IMR-90 (cell line): ENCODE results near the gene RASSF5. TPM values are rescaled to one million over a fixed set of nuclear protein-coding genes. Genes with fewer than 3 reads are reported as not detected.
A peak's percentile ranks its signal among the peaks of the same experiment; 100 is the strongest.

ENCODE experiments used
- ATAC-seq: fragments of 200-7000 bp; cut with Tn5 transposase; 2 replicates; pipeline ENCODE4 v1.9.1; 2020; ENCODE audit warnings: low read depth, mild to moderate bottlenecking, moderate library complexity
- BruUV-seq: library from RNA; stranded (reverse); fragments of 400-500 nt; replicated peaks from 2 replicates; lab custom pipeline; 2021; lab: Mats Ljungman, UMichigan
- CTCF ChIA-PET: fragments of 300-600 bp; formaldehyde crosslinking; extraction: SDS; loops from one replicate; lab custom pipeline; 2021; ENCODE audit warnings: antibody characterized with exemption; lab: Yijun Ruan, JAX
- POLR2A ChIA-PET: fragments of 300-600 bp; sonication (Branson Sonifier 250); formaldehyde crosslinking; loops from one replicate; lab custom pipeline; 2022; ENCODE audit warnings: antibody characterized with exemption; ENCODE audit not compliant: unreplicated experiment; lab: Charles Lee
- DNase-seq: peaks from one replicate; pipeline ENCODE4 v3.0.0; 2013
- H2AFZ ChIP-seq: replicated peaks from 2 replicates; pipeline ENCODE3; 2013; ENCODE audit warnings: low read length, mild to moderate bottlenecking; ENCODE audit not compliant: poor library complexity
- H2AK5ac ChIP-seq: 2 replicates; pipeline ENCODE4 v1.6.1; 2013; ENCODE audit warnings: low read depth, low read length, inconsistent platforms
- H2AK9ac ChIP-seq: replicated peaks from 2 replicates; pipeline ENCODE3; 2013; ENCODE audit warnings: mild to moderate bottlenecking, low read depth, low read length, moderate library complexity; ENCODE audit not compliant: poor library complexity
- H2BK120ac ChIP-seq: 2 replicates; pipeline ENCODE4 v1.6.1; 2013; ENCODE audit warnings: low read depth, low read length, inconsistent platforms
- H2BK15ac ChIP-seq: 3 replicates; pipeline ENCODE4 v1.6.1; 2013; ENCODE audit warnings: low read depth, low read length, inconsistent platforms
- H2BK20ac ChIP-seq: 2 replicates; pipeline ENCODE4 v1.6.1; 2013; ENCODE audit warnings: low read depth, mild to moderate bottlenecking, inconsistent platforms, low read length, moderate library complexity
- H2BK5ac ChIP-seq: 2 replicates; pipeline ENCODE4 v1.6.1; 2013; ENCODE audit warnings: mild to moderate bottlenecking, low read depth, low read length, inconsistent platforms; ENCODE audit not compliant: poor library complexity, severe bottlenecking
- H3K14ac ChIP-seq: replicated peaks from 2 replicates; pipeline ENCODE4 v1.6.1; 2013; ENCODE audit warnings: low read depth, low read length, inconsistent platforms
- H3K18ac ChIP-seq: 2 replicates; pipeline ENCODE4 v1.6.1; 2013; ENCODE audit warnings: low read depth, low read length, control low read depth
- H3K23ac ChIP-seq: 2 replicates; pipeline ENCODE4 v1.6.1; 2013; ENCODE audit warnings: low read depth, low read length, inconsistent platforms
- H3K27ac ChIP-seq: 2 replicates; pipeline ENCODE4 v1.5.1; 2013; ENCODE audit warnings: mild to moderate bottlenecking, control low read depth, low read length; ENCODE audit not compliant: insufficient read depth
- H3K27me3 ChIP-seq: 2 replicates; pipeline ENCODE4 v1.6.1; 2013; ENCODE audit warnings: low read length; ENCODE audit not compliant: control insufficient read depth, insufficient read depth
- H3K36me3 ChIP-seq: 2 replicates; pipeline ENCODE4 v1.6.1; 2013; ENCODE audit warnings: low read length, mixed read lengths; ENCODE audit not compliant: control insufficient read depth, insufficient read depth
- H3K4ac ChIP-seq: 2 replicates; pipeline ENCODE4 v1.6.1; 2013; ENCODE audit warnings: low read depth, low read length, inconsistent platforms
- H3K4me1 ChIP-seq: 2 replicates; pipeline ENCODE4 v1.6.1; 2013; ENCODE audit warnings: low read length, mixed read lengths; ENCODE audit not compliant: control insufficient read depth, insufficient read depth
- H3K4me2 ChIP-seq: 2 replicates; pipeline ENCODE4 v1.6.1; 2013; ENCODE audit warnings: low read depth, mild to moderate bottlenecking, control low read depth, low read length, moderate library complexity
- H3K4me3 ChIP-seq: 2 replicates; pipeline ENCODE4 v1.5.1; 2013; ENCODE audit warnings: low read depth, mild to moderate bottlenecking, control low read depth, low read length, moderate library complexity; ENCODE audit not compliant: insufficient read depth
- H3K56ac ChIP-seq: 2 replicates; pipeline ENCODE4 v1.6.1; 2013; ENCODE audit warnings: low read length, inconsistent platforms; ENCODE audit not compliant: insufficient read depth; ENCODE audit errors: extremely low read depth
- H3K79me1 ChIP-seq, 2 experiments: 2 replicates each; pipeline ENCODE4 v1.6.1; 2013; ENCODE audit warnings: low read length in 2 of 2, inconsistent platforms in 1 of 2, low read depth in 1 of 2
- H3K9ac ChIP-seq: 2 replicates; pipeline ENCODE4 v1.6.1; 2013; ENCODE audit warnings: low read depth, low read length, control low read depth
- H3K9me1 ChIP-seq: 2 replicates; pipeline ENCODE4 v1.6.1; 2013; ENCODE audit warnings: low read length, inconsistent platforms; ENCODE audit not compliant: insufficient read depth
- H3K9me3 ChIP-seq: 2 replicates; pipeline ENCODE4 v1.6.1; 2013; ENCODE audit warnings: low read length; ENCODE audit not compliant: control insufficient read depth, insufficient read depth
- H4K20me1 ChIP-seq: 2 replicates; pipeline ENCODE4 v1.6.1; 2013; ENCODE audit warnings: low read length, inconsistent platforms; ENCODE audit not compliant: insufficient read depth
- H4K5ac ChIP-seq: 2 replicates; pipeline ENCODE4 v1.6.1; 2013; ENCODE audit warnings: mild to moderate bottlenecking, low read depth, low read length, control low read depth
- H4K8ac ChIP-seq, 2 experiments: 2 replicates each; pipeline ENCODE4 v1.6.1; 2013; ENCODE audit warnings: low read depth in 2 of 2, low read length in 2 of 2, control low read depth in 1 of 2, inconsistent platforms in 1 of 2
- H4K91ac ChIP-seq: 2 replicates; pipeline ENCODE4 v1.6.1; 2013; ENCODE audit warnings: low read depth, low read length, inconsistent platforms; ENCODE audit not compliant: insufficient read depth
- CEBPB ChIP-seq: IDR thresholded peaks from 2 replicates; pipeline ENCODE4 v1.6.1; 2012; ENCODE audit warnings: low read depth, low read length, improper control_type of control experiment
- CHD1 ChIP-seq: IDR thresholded peaks from 2 replicates; pipeline ENCODE4 v1.6.1; 2012; ENCODE audit warnings: low read depth, low read length, improper control_type of control experiment
- FOS ChIP-seq: fragments of 150-350 bp; IDR thresholded peaks from 2 replicates; pipeline ENCODE4 v1.6.1; 2016; ENCODE audit warnings: low read depth, low read length
- MAZ ChIP-seq: IDR thresholded peaks from 2 replicates; pipeline ENCODE4 v1.6.1; 2012; ENCODE audit warnings: low read depth, mild to moderate bottlenecking, low read length, improper control_type of control experiment, moderate library complexity, borderline replicate concordance
- NFE2L2 ChIP-seq: fragments of 150-350 bp; IDR thresholded peaks from 2 replicates; pipeline ENCODE4 v1.6.1; 2016; ENCODE audit warnings: low read depth, mild to moderate bottlenecking, low read length
- RCOR1 ChIP-seq: IDR thresholded peaks from 2 replicates; pipeline ENCODE4 v1.6.1; 2012; ENCODE audit warnings: mild to moderate bottlenecking, low read length, improper control_type of control experiment; ENCODE audit not compliant: insufficient replicate concordance
- RFX5 ChIP-seq: IDR thresholded peaks from 2 replicates; pipeline ENCODE4 v1.8.0; 2012; ENCODE audit warnings: low read depth, mild to moderate bottlenecking, low read length, moderate library complexity
- SMC3 ChIP-seq: fragments of 150-350 bp; IDR thresholded peaks from 2 replicates; pipeline ENCODE4 v1.6.1; 2016; ENCODE audit warnings: low read depth, mild to moderate bottlenecking, antibody characterized with exemption, low read length, moderate library complexity
- WGBS, 2 experiments: methylation state at CpG; one replicate each; pipeline versions ENCODE4 v1.1.5 to v1.1.7; 2013; ENCODE audit warnings: missing lambda C conversion rate in 2 of 2; ENCODE audit not compliant: insufficient read length in 1 of 2; ENCODE audit errors: extremely low coverage in 2 of 2; 5-methylcytosine and 5-hydroxymethylcytosine counted together
- dilution Hi-C: fragments of 300-500 bp; cut with HindIII; formaldehyde crosslinking; loops from one replicate; pipeline ENCODE4 v1.14.3; 2018; ENCODE audit warnings: low sequenced_read_pairs; ENCODE audit not compliant: unreplicated experiment
- in situ Hi-C: fragments of 300-500 bp; cut with MboI; formaldehyde crosslinking; loops from 3 replicates; pipeline ENCODE4 v1.14.3; 2019; ENCODE audit warnings: low sequenced_read_pairs, inconsistent platforms, mixed read lengths
- intact Hi-C: fragments of 100-400 bp; cut with micrococcal nuclease; formaldehyde crosslinking; loops from 2 replicates; pipeline ENCODE4 v1.10.0; 2022
- polyA plus RNA-seq, 3 experiments: library from polyadenylated mRNA; depleted of rRNA; stranded (reverse); fragments of >200 nt; gene quantifications; 2 replicates each; pipeline ENCODE4 v1.2.3, GENCODE V29; 2012; ENCODE audit warnings: low replicate concordance in 1 of 3
- total RNA-seq: library from RNA; depleted of rRNA; stranded (reverse); fragments of >200 nt; gene quantifications from 2 replicates; pipeline ENCODE4 v1.2.3, GENCODE V29; 2012

The RASSF5 gene
- total and polyA plus RNA-seq, 2 of the 4 experiments (the other 2 are of a cell fraction): 0.18 to 1.1 TPM

- CTCF ChIA-PET: interaction anchor here (1.0 to 2.5 kb wide), 2 partner anchors 10 to 45 kb away, joined by 3 to 8 read pairs; no protein-coding TSS in a partner anchor
- no peak overlapping the region for H3K56ac ChIP-seq
- H4K91ac ChIP-seq: no peak overlapping the region
- H3K27me3 ChIP-seq: no peaks in the 10 kb centered on the region
- H4K5ac ChIP-seq: no peak overlapping the region
- peak overlapping the region; percentile 38; the same call in 1 of the 2 replicates for H2AK5ac ChIP-seq
- in situ Hi-C loops (no loop called here), dilution Hi-C loops (no loop called here), intact Hi-C loops (loop anchor here (2.0 kb wide), 1 partner anchor 19 kb away; no protein-coding TSS in a partner anchor)
- H3K14ac ChIP-seq: no peak overlapping the region
- no peak for TF ChIP-seq CEBPB
- TF ChIP-seq MAZ: no peak
- TF ChIP-seq SMC3: no peak
- no peak for TF ChIP-seq RCOR1
- no peak for TF ChIP-seq NFE2L2
- no peak for TF ChIP-seq RFX5
- TF ChIP-seq CHD1: no peak
- TF ChIP-seq FOS: no peak
- H3K36me3 ChIP-seq: peaks cover 10% of the 10 kb centered on the region
- no peak overlapping the region for H3K27ac ChIP-seq
- H2AK9ac ChIP-seq: no peak overlapping the region
- peaks cover 0 to 5% of the 10 kb centered on the region in 2 experiments; a peak in 1 of 4 replicates for H3K79me1 ChIP-seq
- H3K4me2 ChIP-seq: no peak overlapping the region
- POLR2A ChIA-PET: no interaction called here
- no peak overlapping the region for H3K18ac ChIP-seq
- 0 out of 2 replicates have a peak, but pooled peaks cover 3% of the 10 kb centered on the region for H4K20me1 ChIP-seq
- H3K23ac ChIP-seq: no peak overlapping the region
- peak overlapping the region; percentile 7; the same call in 1 of the 2 replicates for H3K4ac ChIP-seq
- H3K9me3 ChIP-seq: no peaks in the 10 kb centered on the region
- H3K9me1 ChIP-seq: peaks cover 28% of the 10 kb centered on the region
- no peak overlapping the region for H2AFZ ChIP-seq
- ATAC-seq (no peak), DNase-seq (no peak)
- H3K9ac ChIP-seq: no peak overlapping the region
- no peak overlapping the region for H4K8ac ChIP-seq
- no peak overlapping the region for H3K4me3 ChIP-seq
- H2BK120ac ChIP-seq: no peak overlapping the region
- no peak overlapping the region for H2BK5ac ChIP-seq
- no peak overlapping the region for H2BK15ac ChIP-seq
- H2BK20ac ChIP-seq: no peak overlapping the region
- H3K4me1 ChIP-seq: peaks cover 20% of the 10 kb centered on the region
- 100% methylated on average over 1 of the region's 3 CpGs; no CpG with 5 or more reads in 1 of the 2 experiments for WGBS, 2 experiments
- BruUV-seq: no TSS peak
Observed at GRCh38 chr1:206500046-206500445, 7.3 kb upstream of the RASSF5 start.
